Keratinocyte (primary cell): ENCODE results near the gene TMEM61.

Experiments
- CTCF ChIP-seq, 3 experiments: IDR thresholded peaks in 1 of 3; conservative IDR thresholded peaks in 1 of 3; optimal IDR thresholded peaks in 1 of 3; 2 replicates in 2 of 3; 3 replicates in 1 of 3; pipeline versions ENCODE3 to v1.5.1; 2011; ENCODE audit warnings: low read length in 3 of 3, mild to moderate bottlenecking in 3 of 3, moderate library complexity in 2 of 3, control low read depth in 1 of 3, inconsistent platforms in 1 of 3; ENCODE audit not compliant: insufficient read depth in 2 of 3; ENCODE audit errors: extremely low read depth in 1 of 3
- EZH2 ChIP-seq: IDR thresholded peaks from one replicate; pipeline ENCODE4 v1.6.1; 2012; ENCODE audit warnings: inconsistent platforms, mild to moderate bottlenecking, low read length, moderate library complexity

GRCh38 chr1:54984131-54984842 lies 3.9 kb downstream of the TMEM61 start:
- TF ChIP-seq CTCF (optimal IDR thresholded peaks at IDR 0.05 in 1 of 3, IDR thresholded peaks at IDR 0.05 in 1 of 3, conservative IDR thresholded peaks at IDR 0.05 in 1 of 3; ENCODE audit: extremely low read depth in 1 of 3, insufficient read depth in 2 of 3, low read length in 3 of 3): no peak
- TF ChIP-seq EZH2: no peak
